ENCODE measurements around the gene FAM9C.
"Not testable (repeated sequence)": the region's sequence is repeated elsewhere in the genome, so short reads cannot be mapped to it uniquely, and the experiment has no call there.

FAM9C gene

GRCh38 chrX:13086076-13086475 is 41.7 kb upstream of the FAM9C start:
- H3K27me3 ChIP-seq (ENCODE audit: low read depth, low read length): no peaks in the 10 kb centered on the region
- H3K27ac ChIP-seq (ENCODE audit: low read length): peak overlapping the region; percentile 97
- no peaks in the 10 kb centered on the region for H3K9me3 ChIP-seq (ENCODE audit: insufficient read depth, low read length)
- peak overlapping the region; percentile 52 for H3K4me2 ChIP-seq (ENCODE audit: low read length)
- 0 out of 2 replicates have a peak overlapping the region, but pooled peaks have one; percentile 79 for H2AFZ ChIP-seq (ENCODE audit: low read depth, low read length)
- TF ChIP-seq, protein P1, sequence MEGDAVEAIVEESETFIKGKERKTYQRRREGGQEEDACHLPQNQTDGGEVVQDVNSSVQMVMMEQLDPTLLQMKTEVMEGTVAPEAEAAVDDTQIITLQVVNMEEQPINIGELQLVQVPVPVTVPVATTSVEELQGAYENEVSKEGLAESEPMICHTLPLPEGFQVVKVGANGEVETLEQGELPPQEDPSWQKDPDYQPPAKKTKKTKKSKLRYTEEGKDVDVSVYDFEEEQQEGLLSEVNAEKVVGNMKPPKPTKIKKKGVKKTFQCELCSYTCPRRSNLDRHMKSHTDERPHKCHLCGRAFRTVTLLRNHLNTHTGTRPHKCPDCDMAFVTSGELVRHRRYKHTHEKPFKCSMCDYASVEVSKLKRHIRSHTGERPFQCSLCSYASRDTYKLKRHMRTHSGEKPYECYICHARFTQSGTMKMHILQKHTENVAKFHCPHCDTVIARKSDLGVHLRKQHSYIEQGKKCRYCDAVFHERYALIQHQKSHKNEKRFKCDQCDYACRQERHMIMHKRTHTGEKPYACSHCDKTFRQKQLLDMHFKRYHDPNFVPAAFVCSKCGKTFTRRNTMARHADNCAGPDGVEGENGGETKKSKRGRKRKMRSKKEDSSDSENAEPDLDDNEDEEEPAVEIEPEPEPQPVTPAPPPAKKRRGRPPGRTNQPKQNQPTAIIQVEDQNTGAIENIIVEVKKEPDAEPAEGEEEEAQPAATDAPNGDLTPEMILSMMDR (IDR thresholded peaks at IDR 0.05; ENCODE audit: low read depth, low read length): no peak
- TF ChIP-seq EZH2phosphoT487 (IDR thresholded peaks at IDR 0.05; ENCODE audit: low read depth): no peak
- no peaks in the 10 kb centered on the region for H3K36me3 ChIP-seq (replicated peaks; ENCODE audit: low read depth, low read length)
- no peaks in the 10 kb centered on the region for H4K20me1 ChIP-seq (ENCODE audit: insufficient read depth, low read length)
- no peaks in the 10 kb centered on the region; the same call in 1 of the 2 replicates for H3K79me2 ChIP-seq (ENCODE audit: low read length)
- H3K4me1 ChIP-seq (ENCODE audit: low read length): peaks cover 98% of the 10 kb centered on the region
- H3K9ac ChIP-seq (ENCODE audit: low read length): peak overlapping the region; percentile 59
- peak overlapping the region; percentile 32 for H3K4me3 ChIP-seq (ENCODE audit: low read length)

DNA sequence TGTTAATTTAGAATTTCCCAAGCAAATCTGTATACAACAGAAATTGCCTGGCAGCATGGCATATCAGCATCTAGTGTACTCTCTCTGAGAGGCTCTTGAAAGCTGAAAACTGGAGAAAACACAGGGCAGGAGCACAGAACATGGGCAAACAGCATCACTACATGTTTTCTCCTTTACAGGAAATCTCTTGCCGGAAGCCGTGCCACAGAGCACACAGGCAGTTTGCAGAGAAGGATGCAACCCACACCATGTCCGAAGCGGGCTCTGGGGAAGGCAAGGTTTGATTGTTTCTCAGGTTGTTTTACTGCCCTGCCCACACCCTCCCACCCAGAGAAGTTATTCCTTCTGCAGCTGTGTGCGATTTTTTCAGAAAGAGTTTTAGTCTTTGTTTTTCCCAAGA is 41.1 kb upstream of the FAM9C start:
- H3K9ac ChIP-seq (ENCODE audit: low read length): peak overlapping the region; percentile 59
- H3K4me1 ChIP-seq (ENCODE audit: low read length): peaks cover 98% of the 10 kb centered on the region
- no peaks in the 10 kb centered on the region for H4K20me1 ChIP-seq (ENCODE audit: insufficient read depth, low read length)
- TF ChIP-seq, protein P1 (IDR thresholded peaks at IDR 0.05; ENCODE audit: low read depth, low read length): no peak
- TF ChIP-seq EZH2phosphoT487 (IDR thresholded peaks at IDR 0.05; ENCODE audit: low read depth): no peak
- peak overlapping the region; percentile 32 for H3K4me3 ChIP-seq (ENCODE audit: low read length)
- H3K27me3 ChIP-seq (ENCODE audit: low read depth, low read length): no peaks in the 10 kb centered on the region
- H3K4me2 ChIP-seq (ENCODE audit: low read length): peak overlapping the region; percentile 52
- H3K9me3 ChIP-seq (ENCODE audit: insufficient read depth, low read length): no peaks in the 10 kb centered on the region
- H3K36me3 ChIP-seq (replicated peaks; ENCODE audit: low read depth, low read length): no peaks in the 10 kb centered on the region
- peak overlapping the region; percentile 97 for H3K27ac ChIP-seq (ENCODE audit: low read length)
- H2AFZ ChIP-seq (ENCODE audit: low read depth, low read length): peak overlapping the region; percentile 79; the same call in 1 of the 2 replicates
- H3K79me2 ChIP-seq (ENCODE audit: low read length): no peaks in the 10 kb centered on the region; the same call in 1 of the 2 replicates

GRCh38 chrX:13084611-13085010 is 40.2 kb upstream of the FAM9C start:
- Histone ChIP-seq H4K20me1 (ENCODE audit: insufficient read depth, low read length) (no peaks in the 10 kb centered on the region), H3K4me2 (ENCODE audit: low read length) (no peak overlapping the region), H3K36me3 (replicated peaks; ENCODE audit: low read depth, low read length) (no peaks in the 10 kb centered on the region), H2AFZ (ENCODE audit: low read depth, low read length) (no peak overlapping the region), H3K4me3 (ENCODE audit: low read length) (no peak overlapping the region), H3K9me3 (ENCODE audit: insufficient read depth, low read length) (no peaks in the 10 kb centered on the region), H3K27me3 (ENCODE audit: low read depth, low read length) (no peaks in the 10 kb centered on the region), H3K4me1 (ENCODE audit: low read length) (peaks cover 97% of the 10 kb centered on the region), H3K79me2 (ENCODE audit: low read length) (no peaks in the 10 kb centered on the region), H3K27ac (ENCODE audit: low read length) (peak overlapping the region; percentile 13; the same call in 1 of the 2 replicates), H3K9ac (ENCODE audit: low read length) (no peak overlapping the region)
- TF ChIP-seq EZH2phosphoT487 (IDR thresholded peaks at IDR 0.05; ENCODE audit: low read depth): no peak
- TF ChIP-seq, protein P1 (IDR thresholded peaks at IDR 0.05; ENCODE audit: low read depth, low read length): no peak

GRCh38 chrX:13083755-13084326 is 39.4 kb upstream of the FAM9C start:
- not testable (repeated sequence) for H3K9ac ChIP-seq (ENCODE audit: low read length); H2AFZ ChIP-seq (ENCODE audit: low read depth, low read length); H3K27me3 ChIP-seq (ENCODE audit: low read depth, low read length); H3K79me2 ChIP-seq (ENCODE audit: low read length); H3K36me3 ChIP-seq (replicated peaks; ENCODE audit: low read depth, low read length); H3K4me3 ChIP-seq (ENCODE audit: low read length); H3K9me3 ChIP-seq (ENCODE audit: insufficient read depth, low read length); H4K20me1 ChIP-seq (ENCODE audit: insufficient read depth, low read length); H3K4me2 ChIP-seq (ENCODE audit: low read length)
- Histone ChIP-seq H3K4me1 (ENCODE audit: low read length) (peaks cover 96% of the 10 kb centered on the region), H3K27ac (ENCODE audit: low read length) (peak overlapping the region; percentile 89)

Measured in OCI-LY3 (cell line).